ENCODE measurements around the gene PXK. TPM values are rescaled to one million over a fixed set of nuclear protein-coding genes. Genes with fewer than 3 reads are reported as not detected.
A peak's percentile ranks its signal among the peaks of the same experiment; 100 is the strongest.

Gene PXK
- total RNA-seq, 1 donor from 2014 or later, result 18.8 TPM

- Mint-ChIP-seq H3K4me1 (ENCODE audit: unreplicated experiment) (peaks cover 13% of the 10 kb centered on the region), H3K27me3 (ENCODE audit: unreplicated experiment) (peaks cover 8% of the 10 kb centered on the region), H3K36me3 (ENCODE audit: low read depth, unreplicated experiment) (peaks cover 20% of the 10 kb centered on the region), H3K9me3 (ENCODE audit: unreplicated experiment) (no peaks in the 10 kb centered on the region), H3K4me3 (ENCODE audit: unreplicated experiment) (peak overlapping the region; percentile 96), H3K27ac (ENCODE audit: unreplicated experiment) (no peak overlapping the region)
- DNase-seq (ENCODE audit: low spot score), result peak; percentile 22
- TF ChIP-seq CTCF (IDR thresholded peaks at IDR 0.05; ENCODE audit: unreplicated experiment), result peak; percentile 62
Observed at GRCh38 chr3:58307639-58308215, 25.0 kb upstream of the PXK start.

- Mint-ChIP-seq H3K27ac (ENCODE audit: unreplicated experiment) (no peak overlapping the region), H3K4me1 (ENCODE audit: unreplicated experiment) (peaks cover 13% of the 10 kb centered on the region), H3K4me3 (ENCODE audit: unreplicated experiment) (peak overlapping the region; percentile 56), H3K9me3 (ENCODE audit: unreplicated experiment) (no peaks in the 10 kb centered on the region), H3K36me3 (ENCODE audit: low read depth, unreplicated experiment) (peaks cover 20% of the 10 kb centered on the region), H3K27me3 (ENCODE audit: unreplicated experiment) (peaks cover 8% of the 10 kb centered on the region)
- no peak for DNase-seq (ENCODE audit: low spot score)
- no peak for TF ChIP-seq CTCF (IDR thresholded peaks at IDR 0.05; ENCODE audit: unreplicated experiment)
Observed at GRCh38 chr3:58308728-58309127, 24.0 kb upstream of the PXK start.

GRCh38 chr3:58317811-58318210 lies 14.9 kb upstream of the PXK start:
- H3K9me3 Mint-ChIP-seq (ENCODE audit: unreplicated experiment), result no peaks in the 10 kb centered on the region
- no peaks in the 10 kb centered on the region for H3K4me1 Mint-ChIP-seq (ENCODE audit: unreplicated experiment)
- no peak overlapping the region for H3K4me3 Mint-ChIP-seq (ENCODE audit: unreplicated experiment)
- H3K36me3 Mint-ChIP-seq (ENCODE audit: low read depth, unreplicated experiment), result peaks cover 13% of the 10 kb centered on the region
- no peak for TF ChIP-seq CTCF (IDR thresholded peaks at IDR 0.05; ENCODE audit: unreplicated experiment)
- DNase-seq (ENCODE audit: low spot score), result no peak
- H3K27ac Mint-ChIP-seq (ENCODE audit: unreplicated experiment), result no peak overlapping the region
- H3K27me3 Mint-ChIP-seq (ENCODE audit: unreplicated experiment), result no peaks in the 10 kb centered on the region

GRCh38 chr3:58321791-58322190 lies 10.9 kb upstream of the PXK start:
- Mint-ChIP-seq H3K4me1 (ENCODE audit: unreplicated experiment) (peaks cover 7% of the 10 kb centered on the region), H3K36me3 (ENCODE audit: low read depth, unreplicated experiment) (peaks cover 7% of the 10 kb centered on the region), H3K27ac (ENCODE audit: unreplicated experiment) (no peak overlapping the region), H3K4me3 (ENCODE audit: unreplicated experiment) (no peak overlapping the region), H3K27me3 (ENCODE audit: unreplicated experiment) (peaks cover 2% of the 10 kb centered on the region), H3K9me3 (ENCODE audit: unreplicated experiment) (no peaks in the 10 kb centered on the region)
- no peak for TF ChIP-seq CTCF (IDR thresholded peaks at IDR 0.05; ENCODE audit: unreplicated experiment)
- DNase-seq (ENCODE audit: low spot score), result no peak

GRCh38 chr3:58322793-58323192 lies 9.9 kb upstream of the PXK start:
- peaks cover 4% of the 10 kb centered on the region for H3K27me3 Mint-ChIP-seq (ENCODE audit: unreplicated experiment)
- TF ChIP-seq CTCF (IDR thresholded peaks at IDR 0.05; ENCODE audit: unreplicated experiment), result no peak
- H3K36me3 Mint-ChIP-seq (ENCODE audit: low read depth, unreplicated experiment), result no peaks in the 10 kb centered on the region
- DNase-seq (ENCODE audit: low spot score), result no peak
- H3K4me3 Mint-ChIP-seq (ENCODE audit: unreplicated experiment), result no peak overlapping the region
- H3K4me1 Mint-ChIP-seq (ENCODE audit: unreplicated experiment), result peaks cover 7% of the 10 kb centered on the region
- no peaks in the 10 kb centered on the region for H3K9me3 Mint-ChIP-seq (ENCODE audit: unreplicated experiment)
- H3K27ac Mint-ChIP-seq (ENCODE audit: unreplicated experiment), result no peak overlapping the region

Data from endothelial cell (in vitro differentiated cells).